Lower leg skin (tissue), 3 donors: ENCODE measurements around the gene GPR161.

ENCODE experiments used
- CTCF ChIP-seq, 3 donors: fragments of 450-650 bp; IDR thresholded peaks; one replicate each; pipeline ENCODE4 v1.5.1; 2016; ENCODE audit warnings: antibody characterized with exemption in 3 of 3, mild to moderate bottlenecking in 3 of 3, moderate library complexity in 2 of 3
- POLR2A ChIP-seq, 2 donors: fragments of 450-650 bp; IDR thresholded peaks; one replicate each; pipeline ENCODE4 v1.6.1; 2016 to 2017; ENCODE audit warnings: antibody characterized with exemption in 2 of 2, mild to moderate bottlenecking in 1 of 2, moderate library complexity in 1 of 2

GRCh38 chr1:168079761-168080160, 57.0 kb downstream of the GPR161 start:
- TF ChIP-seq POLR2A (IDR thresholded peaks at IDR 0.05) (no peak), CTCF (IDR thresholded peaks at IDR 0.05) (no peak)
